SK-N-SH (cell line): ENCODE data around the gene TTC7B. TPM values are rescaled to one million over a fixed set of nuclear protein-coding genes. Genes with fewer than 3 reads are reported as not detected.

ENCODE experiments used
- CTCF ChIA-PET: fragments of 300-600, 350-600 bp; formaldehyde crosslinking; extraction: SDS; loops from one replicate; lab custom pipeline; 2021; lab: Yijun Ruan, JAX
- POLR2A ChIA-PET: fragments of 350-600 bp; sonication (Branson Sonifier 250); formaldehyde crosslinking; extraction: SDS; loops from one replicate; lab custom pipeline; 2020; ENCODE audit warnings: antibody characterized with exemption, inconsistent platforms; lab: Yijun Ruan, JAX
- DNase-seq: peaks from one replicate; pipeline ENCODE4 v3.0.0; 2012
- H2AFZ ChIP-seq: fragments of 200-600 bp; sonication (generic); 2 replicates; pipeline ENCODE4 v1.8.1; 2016; ENCODE audit warnings: antibody characterized with exemption, mild to moderate bottlenecking, low read depth
- H3F3A ChIP-seq: fragments of 200-600 bp; sonication (generic); replicated peaks from 2 replicates; pipeline ENCODE3; 2016; ENCODE audit warnings: antibody characterized with exemption, mild to moderate bottlenecking; ENCODE audit not compliant: insufficient read depth
- H3K27ac ChIP-seq, 2 experiments: fragments of 200-500 bp in 1 of 2; fragments of 200-600 bp in 1 of 2; sonication (Bioruptor generic) in 1 of 2; sonication (generic), shearing (Covaris generic) in 1 of 2; 2 replicates each; pipeline versions ENCODE4 v1.5.1 to v1.6.1; 2014 to 2016; ENCODE audit warnings: low read depth in 2 of 2, inconsistent platforms in 1 of 2, low read length in 1 of 2, mild to moderate bottlenecking in 1 of 2, mixed read lengths in 1 of 2
- H3K27me3 ChIP-seq: fragments of 200-600 bp; sonication (generic), shearing (Covaris generic); 2 replicates; pipeline ENCODE4 v1.6.1; 2016; ENCODE audit warnings: mixed run types; ENCODE audit not compliant: insufficient read depth
- H3K36me3 ChIP-seq, 2 experiments: fragments of 200-500 bp in 1 of 2; fragments of 200-600 bp in 1 of 2; sonication (Bioruptor generic) in 1 of 2; sonication (generic) in 1 of 2; replicated peaks in 1 of 2; 2 replicates each; pipeline versions ENCODE3 to v1.5.1; 2014 to 2016; ENCODE audit warnings: low read length in 1 of 2, mild to moderate bottlenecking in 1 of 2; ENCODE audit not compliant: insufficient read depth in 2 of 2, control insufficient read depth in 1 of 2
- H3K4me1 ChIP-seq, 2 experiments: fragments of 200-500 bp in 1 of 2; fragments of 200-600 bp in 1 of 2; sonication (Bioruptor generic) in 1 of 2; sonication (generic), shearing (Covaris generic) in 1 of 2; 2 replicates each; pipeline versions ENCODE4 v1.5.1 to v1.6.1; 2014 to 2016; ENCODE audit warnings: low read depth in 1 of 2, low read length in 1 of 2, mixed run types in 1 of 2; ENCODE audit not compliant: insufficient read depth in 2 of 2, control insufficient read depth in 1 of 2
- H3K4me2 ChIP-seq: fragments of 200-600 bp; sonication (generic), shearing (Covaris generic); 2 replicates; pipeline ENCODE4 v1.6.1; 2017; ENCODE audit warnings: mixed run types
- H3K4me3 ChIP-seq, 2 experiments: fragments of 200-500 bp in 1 of 2; fragments of 200-600 bp in 1 of 2; sonication (Bioruptor generic) in 1 of 2; sonication (generic), shearing (Covaris generic) in 1 of 2; 2 replicates each; pipeline versions ENCODE4 v1.5.1 to v1.8.1; 2014 to 2016; ENCODE audit warnings: low read depth in 2 of 2, inconsistent platforms in 1 of 2, low read length in 1 of 2, mild to moderate bottlenecking in 1 of 2, mixed read lengths in 1 of 2, moderate library complexity in 1 of 2
- H3K79me2 ChIP-seq: fragments of 200-600 bp; sonication (generic); 2 replicates; pipeline ENCODE4 v1.8.1; 2017; ENCODE audit warnings: mild to moderate bottlenecking; ENCODE audit not compliant: insufficient read depth
- H3K9ac ChIP-seq: fragments of 200-600 bp; sonication (generic); 2 replicates; pipeline ENCODE4 v1.6.1; 2017; ENCODE audit warnings: mixed run types
- H3K9me2 ChIP-seq: fragments of 200-600 bp; sonication (generic); 2 replicates; pipeline ENCODE4 v1.6.1; 2017; ENCODE audit warnings: mixed run types
- H3K9me3 ChIP-seq: fragments of 200-600 bp; sonication (generic); 2 replicates; pipeline ENCODE4 v1.6.1; 2017; ENCODE audit warnings: mixed run types, mild to moderate bottlenecking, moderate library complexity
- H4K20me1 ChIP-seq: fragments of 200-600 bp; sonication (generic); 2 replicates; pipeline ENCODE4 v1.6.1; 2017; ENCODE audit warnings: mild to moderate bottlenecking, mixed run types; ENCODE audit not compliant: insufficient read depth
- CHD2 ChIP-seq: fragments of 150-350 bp; IDR thresholded peaks from 2 replicates; pipeline ENCODE4 v1.6.1; 2018; ENCODE audit warnings: low read length; ENCODE audit not compliant: partially characterized antibody
- ELF1 ChIP-seq: IDR thresholded peaks from 2 replicates; pipeline ENCODE4 v1.4.0; 2012
- EZH2phosphoT487 ChIP-seq: fragments of 200-600 bp; sonication (generic); IDR thresholded peaks from 2 replicates; pipeline ENCODE4 v1.6.1; 2017; ENCODE audit warnings: low read depth, mixed run types, mild to moderate bottlenecking, antibody characterized with exemption, moderate library complexity, borderline replicate concordance
- FOSL2 ChIP-seq: IDR thresholded peaks from 2 replicates; pipeline ENCODE4 v1.4.0; 2012; ENCODE audit warnings: low read depth, mild to moderate bottlenecking, moderate library complexity, borderline replicate concordance
- FOXJ3 ChIP-seq: sonication (generic); formaldehyde crosslinking; IDR thresholded peaks from 2 replicates; pipeline ENCODE4 v1.5.1; 2020; ENCODE audit warnings: mild to moderate bottlenecking, missing genetic modification reagents
- FOXM1 ChIP-seq: IDR thresholded peaks from 2 replicates; pipeline ENCODE4 v1.4.0; 2012; ENCODE audit warnings: low read depth, mild to moderate bottlenecking
- GABPA ChIP-seq: IDR thresholded peaks from 2 replicates; pipeline ENCODE4 v1.4.0; 2012; ENCODE audit warnings: low read depth, mild to moderate bottlenecking
- IRF3 ChIP-seq: fragments of 150-350 bp; IDR thresholded peaks from 2 replicates; pipeline ENCODE4 v1.6.1; 2016; ENCODE audit warnings: mild to moderate bottlenecking, low read depth, low read length
- NFIC ChIP-seq: IDR thresholded peaks from 2 replicates; pipeline ENCODE4 v1.4.0; 2012; ENCODE audit warnings: borderline replicate concordance
- NRF1 ChIP-seq: IDR thresholded peaks from 2 replicates; pipeline ENCODE4 v1.6.1; 2012; ENCODE audit warnings: low read depth, mild to moderate bottlenecking, low read length
- PBX3 ChIP-seq: IDR thresholded peaks from 2 replicates; pipeline ENCODE4; 2012
- REST ChIP-seq: IDR thresholded peaks from 2 replicates; pipeline ENCODE4 v1.6.1; 2012; ENCODE audit warnings: mild to moderate bottlenecking, low read depth, low read length, moderate library complexity
- RXRA ChIP-seq: IDR thresholded peaks from 2 replicates; pipeline ENCODE4 v1.4.0; 2012; ENCODE audit warnings: low read depth, mild to moderate bottlenecking, borderline replicate concordance
- SMC3 ChIP-seq: IDR thresholded peaks from 2 replicates; pipeline ENCODE4 v1.6.1; 2012; ENCODE audit warnings: low read depth, low read length, improper control_type of control experiment
- TAF1 ChIP-seq: IDR thresholded peaks from 2 replicates; pipeline ENCODE4 v1.6.1; 2012; ENCODE audit warnings: low read depth, mild to moderate bottlenecking, low read length, moderate library complexity, borderline replicate concordance
- TEAD4 ChIP-seq: IDR thresholded peaks from 2 replicates; pipeline ENCODE4 v1.4.0; 2012; ENCODE audit warnings: mild to moderate bottlenecking, borderline replicate concordance; ENCODE audit not compliant: insufficient read depth
- USF1 ChIP-seq: IDR thresholded peaks from 2 replicates; pipeline ENCODE4 v1.4.0; 2012; ENCODE audit warnings: low read depth, borderline replicate concordance
- WGBS: methylation state at CpG from one replicate; pipeline ENCODE4 v1.1.6; 2017; ENCODE audit warnings: low lambda C conversion rate; 5-methylcytosine and 5-hydroxymethylcytosine counted together
- polyA plus RNA-seq, 3 experiments: library from polyadenylated mRNA; depleted of rRNA; stranded (reverse); fragments of >200 nt; gene quantifications; 2 replicates each; pipeline ENCODE4 v1.2.3, GENCODE V29; 2012

TTC7B gene
- polyA plus RNA-seq, 1 of the 3 experiments (the other 2 are of a cell fraction): 43.1 TPM

GRCh38 chr14:90603336-90603735 is 212.9 kb downstream of the TTC7B start:
- H3K79me2 ChIP-seq: no peaks in the 10 kb centered on the region
- WGBS: 94% methylated on average over 1 of the region's 1 CpG
- CTCF ChIA-PET: interaction anchor here (0.9 kb wide), 1 partner anchor 80 kb away, joined by 4 read pairs; no protein-coding TSS in a partner anchor
- H3K9me2 ChIP-seq: no peaks in the 10 kb centered on the region
- TF ChIP-seq REST: no peak
- no peak for TF ChIP-seq USF1
- no peak for TF ChIP-seq TAF1
- no peak for TF ChIP-seq NFIC
- no peak for TF ChIP-seq ELF1
- no peak for TF ChIP-seq FOXM1
- no peak for TF ChIP-seq NRF1
- TF ChIP-seq EZH2phosphoT487: no peak
- TF ChIP-seq FOXJ3 (CRISPR knock-in tag): no peak
- TF ChIP-seq RXRA: no peak
- no peak for TF ChIP-seq PBX3
- TF ChIP-seq, all 33 proteins: peak for 0
- Histone ChIP-seq H3K36me3 (no peaks in the 10 kb centered on the region), H3K9me3 (no peaks in the 10 kb centered on the region), H3F3A (no peaks in the 10 kb centered on the region), H3K4me2 (no peak overlapping the region), H3K27ac (peak overlapping the region in 1 of 2 experiments; percentile 96; a peak in 2 of 4 replicates), H4K20me1 (no peaks in the 10 kb centered on the region), H2AFZ (no peak overlapping the region), H3K27me3 (no peaks in the 10 kb centered on the region), H3K9ac (no peak overlapping the region), H3K4me1 (peaks cover 11 to 19% of the 10 kb centered on the region in 2 experiments; a peak in 3 of 4 replicates), H3K4me3 (no peak overlapping the region)
- POLR2A ChIA-PET: no interaction called here
- DNase-seq: no peak

- POLR2A ChIA-PET: no interaction called here
- H3K79me2 ChIP-seq: no peaks in the 10 kb centered on the region
- TF ChIP-seq IRF3 (no peak), CHD2 (no peak), SMC3 (no peak), FOXM1 (no peak), GABPA (no peak), FOSL2 (no peak), TEAD4 (no peak), USF1 (no peak)
These were observed 214.0 kb downstream of the TTC7B start for GRCh38 chr14:90602088-90602687.

More at GRCh38 chr14:90602088-90602687, 214.0 kb downstream of the TTC7B start:
- no peak for DNase-seq
- Histone ChIP-seq H3K4me1 (peaks cover 11 to 18% of the 10 kb centered on the region in 2 experiments; a peak in 3 of 4 replicates), H3K9ac (no peak overlapping the region), H3K36me3 (no peaks in the 10 kb centered on the region), H2AFZ (no peak overlapping the region), H3K4me3 (no peak overlapping the region), H3F3A (no peaks in the 10 kb centered on the region), H3K9me2 (no peaks in the 10 kb centered on the region), H3K9me3 (no peaks in the 10 kb centered on the region), H3K27ac (no peak overlapping the region), H3K4me2 (no peak overlapping the region), H4K20me1 (no peaks in the 10 kb centered on the region), H3K27me3 (no peaks in the 10 kb centered on the region)
- CTCF ChIA-PET: interaction anchor here (1.1 to 1.4 kb wide), 2 partner anchors 96 to 202 kb away, joined by 3 to 9 read pairs; no protein-coding TSS in a partner anchor
- 93% methylated on average over 9 of the region's 9 CpGs for WGBS
